Stimulated activated CD4-positive, alpha-beta T cell treated with anti-CD3 and anti-CD28 coated beads, TNF-alpha, amount 100 ng/mL, for 24 hours (primary cell): Measurements from ENCODE around the gene PDE2A.
"Not testable (repeated sequence)": the region's sequence is repeated elsewhere in the genome, so short reads cannot be mapped to it uniquely, and the experiment has no call there.

ENCODE experiments used
- DNase-seq, 3 experiments: peaks; one replicate each; pipeline ENCODE4 v3.0.0-alpha.2; 2020; ENCODE audit warnings: low read depth in 3 of 3

PDE2A gene

GRCh38 chr11:72577271-72577721 is 96.9 kb downstream of the PDE2A start:
- DNase-seq = no peak

- DNase-seq = no peak
These were observed 97.6 kb downstream of the PDE2A start for GRCh38 chr11:72576661-72577060.

- DNase-seq = no peak
These were observed 98.0 kb downstream of the PDE2A start for GRCh38 chr11:72576243-72576595.

- DNase-seq = no peak
These were observed 98.5 kb downstream of the PDE2A start for GRCh38 chr11:72575533-72576242.

- no peak for DNase-seq
These were observed 99.4 kb downstream of the PDE2A start for GRCh38 chr11:72574548-72575460.

- no peak for DNase-seq
These were observed 100.3 kb downstream of the PDE2A start for GRCh38 chr11:72573855-72574445.

GRCh38 chr11:72573072-72573854 is 101.0 kb downstream of the PDE2A start:
- no peak for DNase-seq

- DNase-seq = not testable (repeated sequence)
These were observed 101.7 kb downstream of the PDE2A start for GRCh38 chr11:72572540-72572939.

- no peak for DNase-seq
These were observed 103.1 kb downstream of the PDE2A start for GRCh38 chr11:72570893-72571661.

- DNase-seq = no peak
These were observed 104.0 kb downstream of the PDE2A start for GRCh38 chr11:72569966-72570892.

GRCh38 chr11:72568861-72569260 is 105.4 kb downstream of the PDE2A start:
- no peak for DNase-seq

- no peak for DNase-seq
These were observed 111.8 kb downstream of the PDE2A start for GRCh38 chr11:72562431-72562830.

GRCh38 chr11:72561856-72562255 is 112.4 kb downstream of the PDE2A start:
- no peak for DNase-seq

GRCh38 chr11:72560864-72561263 is 113.4 kb downstream of the PDE2A start:
- DNase-seq = not testable (repeated sequence)

GRCh38 chr11:72556433-72556832 is 117.8 kb downstream of the PDE2A start:
- no peak for DNase-seq

- DNase-seq = not testable (repeated sequence)
These were observed 119.2 kb downstream of the PDE2A start for GRCh38 chr11:72555014-72555522.

- peak in 1 of 3 experiments; percentile 16 for DNase-seq
These were observed 120.5 kb downstream of the PDE2A start for GRCh38 chr11:72553706-72554105.

GRCh38 chr11:72552399-72552910 is 121.8 kb downstream of the PDE2A start:
- no peak for DNase-seq

GRCh38 chr11:72551571-72551970 is 122.7 kb downstream of the PDE2A start:
- no peak for DNase-seq
